ENCODE data around the gene ACER2.

Gene ACER2

GRCh38 chr9:19471737-19472648, 63.2 kb downstream of the ACER2 start (continued):
- no peak for TF ChIP-seq ZBTB10 (tag by site-specific recombination; IDR thresholded peaks at IDR 0.05)
- TF ChIP-seq ZNF18 (tag by site-specific recombination; IDR thresholded peaks at IDR 0.05): no peak

- no peak for TF ChIP-seq ZSCAN5A (tag by site-specific recombination; IDR thresholded peaks at IDR 0.05)
- TF ChIP-seq ZSCAN16 (tag by site-specific recombination; IDR thresholded peaks at IDR 0.05): no peak
- no peak for TF ChIP-seq AEBP2 (tag by site-specific recombination; IDR thresholded peaks at IDR 0.05; ENCODE audit: borderline replicate concordance)
- no peak for TF ChIP-seq ZNF394 (tag by site-specific recombination; IDR thresholded peaks at IDR 0.05; ENCODE audit: borderline replicate concordance)
- no peak for TF ChIP-seq KLF1 (tag by site-specific recombination; IDR thresholded peaks at IDR 0.05)
- no peak for TF ChIP-seq ZNF692 (tag by site-specific recombination; IDR thresholded peaks at IDR 0.05)
- TF ChIP-seq ZNF529 (tag by site-specific recombination; IDR thresholded peaks at IDR 0.05; ENCODE audit: insufficient replicate concordance): no peak
- no peak for TF ChIP-seq WT1 (tag by site-specific recombination; IDR thresholded peaks at IDR 0.05)
- no peak for TF ChIP-seq IKZF3 (tag by site-specific recombination; IDR thresholded peaks at IDR 0.05)
- TF ChIP-seq ZNF585B (tag by site-specific recombination; IDR thresholded peaks at IDR 0.05): no peak
- TF ChIP-seq MEIS1 (CRISPR knock-in tag; IDR thresholded peaks at IDR 0.05; ENCODE audit: borderline replicate concordance): no peak
- TF ChIP-seq ZNF580 (tag by site-specific recombination; IDR thresholded peaks at IDR 0.05): no peak
- no peak for TF ChIP-seq RBAK (tag by site-specific recombination; IDR thresholded peaks at IDR 0.05)
- TF ChIP-seq SP3 (tag by site-specific recombination; IDR thresholded peaks at IDR 0.05): no peak
- TF ChIP-seq ZNF558 (tag by site-specific recombination; IDR thresholded peaks at IDR 0.05): no peak
- no peak for TF ChIP-seq ZNF654 (tag by site-specific recombination; IDR thresholded peaks at IDR 0.05; ENCODE audit: low read depth)
- TF ChIP-seq ZNF26 (tag by site-specific recombination; IDR thresholded peaks at IDR 0.05): no peak
- TF ChIP-seq ZNF138 (tag by site-specific recombination; IDR thresholded peaks at IDR 0.05; ENCODE audit: borderline replicate concordance): no peak
- TF ChIP-seq ZNF239 (tag by site-specific recombination; IDR thresholded peaks at IDR 0.05): no peak
- no peaks in the 10 kb centered on the region for H3K4me1 ChIP-seq (ENCODE audit: control insufficient read depth, insufficient read depth, low read length)
- H3K9me3 ChIP-seq (ENCODE audit: control insufficient read depth, insufficient read depth, low read depth, low read length): no peaks in the 10 kb centered on the region
- no peaks in the 10 kb centered on the region for H3K36me3 ChIP-seq (ENCODE audit: control insufficient read depth in 2 of 2, insufficient read depth in 1 of 2, low read length in 2 of 2)
- no peak overlapping the region for H3K27ac ChIP-seq (ENCODE audit: extremely low read depth, low read depth, low read length)
- no peak overlapping the region for H3K4me3 ChIP-seq (ENCODE audit: low read depth, low read length)
- POLR2A ChIA-PET: no interaction called here
- CTCF ChIA-PET: interaction anchor here (1.2 to 4.5 kb wide), 4 partner anchors 9 to 449 kb away, joined by 3 to 42 read pairs (median 22); no protein-coding TSS in a partner anchor
Measured at GRCh38 chr9:19473605-19474004, 64.8 kb downstream of the ACER2 start.

All from HEK293 (cell line).